ENCODE results near the gene PANX2.

The PANX2 gene

GRCh38 chr22:50143096-50143495 is 27.4 kb upstream of the PANX2 start:
- Histone ChIP-seq H3K9me3 (ENCODE audit: control insufficient read depth, low read length) (no peaks in the 10 kb centered on the region), H2AK5ac (ENCODE audit: low read length, severe bottlenecking) (no peak overlapping the region), H4K8ac (ENCODE audit: low read length) (no peak overlapping the region), H3K4ac (ENCODE audit: low read depth in 1 of 2, low read length in 2 of 2) (no peak overlapping the region), H3K23ac (ENCODE audit: low read length in 2 of 2) (no peak overlapping the region), H2BK15ac (ENCODE audit: low read depth, poor library complexity, severe bottlenecking) (no peak overlapping the region), H2BK5ac (ENCODE audit: low read depth, low read length, poor library complexity, severe bottlenecking) (no peak overlapping the region), H3K27me3 (ENCODE audit: control insufficient read depth in 1 of 2, insufficient read depth in 1 of 2, low read length in 2 of 2) (peaks cover 11 to 45% of the 10 kb centered on the region in 2 experiments), H3K27ac (ENCODE audit: low read length, poor library complexity, severe bottlenecking) (no peak overlapping the region), H2BK120ac (ENCODE audit: low read depth, low read length) (no peak overlapping the region), H3K14ac (ENCODE audit: low read length in 2 of 2) (no peak overlapping the region), H3K4me3 (ENCODE audit: insufficient read depth in 1 of 2, low read depth in 1 of 2, low read length in 2 of 2) (no peak overlapping the region), H3K9ac (ENCODE audit: low read length) (no peak overlapping the region), H3K36me3 (ENCODE audit: control insufficient read depth in 1 of 2, insufficient read depth in 2 of 2, low read depth in 1 of 2, low read length in 2 of 2) (no peaks in the 10 kb centered on the region), H4K91ac (ENCODE audit: low read length) (no peak overlapping the region), H3K4me1 (ENCODE audit: control insufficient read depth, insufficient read depth, low read depth, low read length) (peaks cover 5% of the 10 kb centered on the region), H2AFZ (ENCODE audit: low read depth, low read length) (no peak overlapping the region), H2BK12ac (ENCODE audit: low read length in 2 of 2) (no peak overlapping the region), H3K18ac (ENCODE audit: low read depth in 1 of 2, low read length in 2 of 2) (no peak overlapping the region), H3K4me2 (ENCODE audit: low read length, poor library complexity, severe bottlenecking) (no peak overlapping the region), H3K79me1 (replicated peaks; ENCODE audit: low read length, poor library complexity, severe bottlenecking) (no peaks in the 10 kb centered on the region)
- WGBS, result 91% methylated on average over 7 of the region's 7 CpGs
- DNase-seq, result no peak

GRCh38 chr22:50144005-50144614 is 26.4 kb upstream of the PANX2 start:
- no peak overlapping the region for H3K27ac ChIP-seq (ENCODE audit: low read length, poor library complexity, severe bottlenecking)
- peaks cover 8% of the 10 kb centered on the region for H3K4me1 ChIP-seq (ENCODE audit: control insufficient read depth, insufficient read depth, low read depth, low read length)
- H2BK120ac ChIP-seq (ENCODE audit: low read depth, low read length), result no peak overlapping the region
- H4K91ac ChIP-seq (ENCODE audit: low read length), result no peak overlapping the region
- no peak for DNase-seq
- no peaks in the 10 kb centered on the region for H3K9me3 ChIP-seq (ENCODE audit: control insufficient read depth, low read length)
- H3K18ac ChIP-seq (ENCODE audit: low read depth in 1 of 2, low read length in 2 of 2), result no peak overlapping the region
- H2AFZ ChIP-seq (ENCODE audit: low read depth, low read length), result no peak overlapping the region
- no peak overlapping the region for H2BK12ac ChIP-seq (ENCODE audit: low read length in 2 of 2)
- no peaks in the 10 kb centered on the region for H3K79me1 ChIP-seq (replicated peaks; ENCODE audit: low read length, poor library complexity, severe bottlenecking)
- H4K8ac ChIP-seq (ENCODE audit: low read length), result no peak overlapping the region
- H3K36me3 ChIP-seq (ENCODE audit: control insufficient read depth in 1 of 2, insufficient read depth in 2 of 2, low read depth in 1 of 2, low read length in 2 of 2), result no peaks in the 10 kb centered on the region
- no peak overlapping the region for H3K9ac ChIP-seq (ENCODE audit: low read length)
- H3K4me3 ChIP-seq (ENCODE audit: insufficient read depth in 1 of 2, low read depth in 1 of 2, low read length in 2 of 2), result no peak overlapping the region
- H3K27me3 ChIP-seq (ENCODE audit: control insufficient read depth in 1 of 2, insufficient read depth in 1 of 2, low read length in 2 of 2), result peaks cover 11 to 43% of the 10 kb centered on the region in 2 experiments
- H3K14ac ChIP-seq (ENCODE audit: low read length in 2 of 2), result no peak overlapping the region
- peak overlapping the region in 1 of 2 experiments; percentile 40 for H3K23ac ChIP-seq (ENCODE audit: low read length in 2 of 2)
- WGBS, result 88% methylated on average over 13 of the region's 18 CpGs
- no peak overlapping the region for H2AK5ac ChIP-seq (ENCODE audit: low read length, severe bottlenecking)
- no peak overlapping the region for H2BK15ac ChIP-seq (ENCODE audit: low read depth, poor library complexity, severe bottlenecking)
- H3K4ac ChIP-seq (ENCODE audit: low read depth in 1 of 2, low read length in 2 of 2), result no peak overlapping the region
- no peak overlapping the region for H3K4me2 ChIP-seq (ENCODE audit: low read length, poor library complexity, severe bottlenecking)
- H2BK5ac ChIP-seq (ENCODE audit: low read depth, low read length, poor library complexity, severe bottlenecking), result no peak overlapping the region

DNA sequence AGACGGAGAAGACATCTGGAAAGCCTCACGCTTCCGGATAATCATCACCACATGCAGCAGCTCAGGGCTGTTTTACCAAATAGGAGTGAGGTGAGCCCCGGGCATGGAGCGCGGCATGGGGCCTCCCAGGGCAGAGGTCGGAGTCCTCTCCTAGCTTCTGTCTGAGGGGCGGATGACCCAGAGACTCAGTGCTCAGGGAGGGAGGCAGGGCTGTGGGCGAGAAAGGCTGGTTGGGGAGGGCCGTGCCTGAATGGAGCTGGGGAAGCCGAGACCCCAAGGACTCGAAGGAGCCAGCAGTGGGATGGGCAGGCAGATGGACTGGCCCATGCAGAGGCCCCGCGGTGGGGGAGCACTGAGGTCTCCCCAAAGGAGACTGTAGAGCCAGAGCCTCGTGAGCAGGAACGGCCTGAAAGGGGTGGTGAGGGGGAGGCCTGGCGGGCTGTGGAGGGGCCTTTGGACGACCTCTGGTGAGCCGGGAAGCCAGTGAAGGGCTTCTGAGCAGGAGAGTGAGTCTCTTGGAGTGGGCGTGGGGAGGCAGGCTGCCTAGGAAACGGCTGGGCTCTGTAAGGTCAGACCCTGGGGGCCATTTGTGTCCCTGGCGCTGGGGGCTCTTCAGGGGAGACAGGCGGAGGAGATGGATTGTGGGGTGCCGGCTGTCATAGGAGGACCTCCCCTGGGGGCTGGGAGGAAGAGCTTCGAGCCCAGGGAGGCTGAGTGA is 24.7 kb upstream of the PANX2 start:
- no peak overlapping the region for H4K91ac ChIP-seq (ENCODE audit: low read length)
- no peak overlapping the region for H3K4me3 ChIP-seq (ENCODE audit: insufficient read depth in 1 of 2, low read depth in 1 of 2, low read length in 2 of 2)
- no peak for DNase-seq

GRCh38 chr22:50146439-50147238 is 23.9 kb upstream of the PANX2 start:
- H3K27ac ChIP-seq (ENCODE audit: low read length, poor library complexity, severe bottlenecking), result no peak overlapping the region
- no peak overlapping the region for H4K8ac ChIP-seq (ENCODE audit: low read length)
- H3K4me2 ChIP-seq (ENCODE audit: low read length, poor library complexity, severe bottlenecking), result no peak overlapping the region
- H3K14ac ChIP-seq (ENCODE audit: low read length in 2 of 2), result no peak overlapping the region
- no peaks in the 10 kb centered on the region for H3K9me3 ChIP-seq (ENCODE audit: control insufficient read depth, low read length)
- H3K23ac ChIP-seq (ENCODE audit: low read length in 2 of 2), result no peak overlapping the region
- WGBS, result 70% methylated on average over 24 of the region's 27 CpGs
- H3K27me3 ChIP-seq (ENCODE audit: control insufficient read depth in 1 of 2, insufficient read depth in 1 of 2, low read length in 2 of 2), result peaks cover 13 to 44% of the 10 kb centered on the region in 2 experiments
- peak overlapping the region; percentile 73 for H4K91ac ChIP-seq (ENCODE audit: low read length)
- H2AFZ ChIP-seq (ENCODE audit: low read depth, low read length), result no peak overlapping the region
- no peak overlapping the region for H2BK15ac ChIP-seq (ENCODE audit: low read depth, poor library complexity, severe bottlenecking)
- no peak overlapping the region for H2BK5ac ChIP-seq (ENCODE audit: low read depth, low read length, poor library complexity, severe bottlenecking)
- H2BK120ac ChIP-seq (ENCODE audit: low read depth, low read length), result no peak overlapping the region
- H3K36me3 ChIP-seq (ENCODE audit: control insufficient read depth in 1 of 2, insufficient read depth in 2 of 2, low read depth in 1 of 2, low read length in 2 of 2), result no peaks in the 10 kb centered on the region
- no peak overlapping the region for H3K4me3 ChIP-seq (ENCODE audit: insufficient read depth in 1 of 2, low read depth in 1 of 2, low read length in 2 of 2)
- H3K18ac ChIP-seq (ENCODE audit: low read depth in 1 of 2, low read length in 2 of 2), result no peak overlapping the region
- H2BK12ac ChIP-seq (ENCODE audit: low read length in 2 of 2), result no peak overlapping the region
- no peak overlapping the region for H2AK5ac ChIP-seq (ENCODE audit: low read length, severe bottlenecking)
- H3K79me1 ChIP-seq (replicated peaks; ENCODE audit: low read length, poor library complexity, severe bottlenecking), result no peaks in the 10 kb centered on the region
- peak overlapping the region; percentile 38 for H3K9ac ChIP-seq (ENCODE audit: low read length)
- peaks cover 12% of the 10 kb centered on the region for H3K4me1 ChIP-seq (ENCODE audit: control insufficient read depth, insufficient read depth, low read depth, low read length)
- DNase-seq, result no peak
- H3K4ac ChIP-seq (ENCODE audit: low read depth in 1 of 2, low read length in 2 of 2), result no peak overlapping the region

More for the DNA sequence above, 24.7 kb upstream of the PANX2 start:
- peak overlapping the region in 1 of 2 experiments; percentile 47 for H3K23ac ChIP-seq (ENCODE audit: low read length in 2 of 2)
- H3K27ac ChIP-seq (ENCODE audit: low read length, poor library complexity, severe bottlenecking), result no peak overlapping the region
- H3K36me3 ChIP-seq (ENCODE audit: control insufficient read depth in 1 of 2, insufficient read depth in 2 of 2, low read depth in 1 of 2, low read length in 2 of 2), result no peaks in the 10 kb centered on the region
- H3K18ac ChIP-seq (ENCODE audit: low read depth in 1 of 2, low read length in 2 of 2), result no peak overlapping the region
- H3K4me2 ChIP-seq (ENCODE audit: low read length, poor library complexity, severe bottlenecking), result no peak overlapping the region
- no peak overlapping the region for H2AK5ac ChIP-seq (ENCODE audit: low read length, severe bottlenecking)
- peak overlapping the region in 1 of 2 experiments; percentile 21 for H3K14ac ChIP-seq (ENCODE audit: low read length in 2 of 2)
- no peaks in the 10 kb centered on the region for H3K79me1 ChIP-seq (replicated peaks; ENCODE audit: low read length, poor library complexity, severe bottlenecking)
- H3K4ac ChIP-seq (ENCODE audit: low read depth in 1 of 2, low read length in 2 of 2), result no peak overlapping the region
- no peak overlapping the region for H2BK5ac ChIP-seq (ENCODE audit: low read depth, low read length, poor library complexity, severe bottlenecking)
- no peak overlapping the region for H2BK15ac ChIP-seq (ENCODE audit: low read depth, poor library complexity, severe bottlenecking)
- no peaks in the 10 kb centered on the region for H3K9me3 ChIP-seq (ENCODE audit: control insufficient read depth, low read length)
- no peak overlapping the region for H4K8ac ChIP-seq (ENCODE audit: low read length)
- H3K27me3 ChIP-seq (ENCODE audit: control insufficient read depth in 1 of 2, insufficient read depth in 1 of 2, low read length in 2 of 2), result peaks cover 11 to 41% of the 10 kb centered on the region in 2 experiments
- no peak overlapping the region for H3K9ac ChIP-seq (ENCODE audit: low read length)
- H2BK12ac ChIP-seq (ENCODE audit: low read length in 2 of 2), result no peak overlapping the region
- peaks cover 12% of the 10 kb centered on the region for H3K4me1 ChIP-seq (ENCODE audit: control insufficient read depth, insufficient read depth, low read depth, low read length)
- H2AFZ ChIP-seq (ENCODE audit: low read depth, low read length), result no peak overlapping the region
- 56% methylated on average over 25 of the region's 25 CpGs for WGBS
- no peak overlapping the region for H2BK120ac ChIP-seq (ENCODE audit: low read depth, low read length)
